COLO668 (cell line): ENCODE data around the gene AGO4.
"Not testable (repeated sequence)": the region's sequence is repeated elsewhere in the genome, so short reads cannot be mapped to it uniquely, and the experiment has no call there.

Experiments
- DNase-seq: peaks from one replicate; lab custom pipeline; 2025; ENCODE audit not compliant: unreplicated experiment; lab: John Stamatoyannopoulos, UW

AGO4 gene

GRCh38 chr1:35810096-35810881 lies 2.5 kb downstream of the AGO4 start:
- no peak for DNase-seq

GRCh38 chr1:35812754-35813153 lies 4.9 kb downstream of the AGO4 start:
- not testable (repeated sequence) for DNase-seq

- no peak for DNase-seq
These were observed 17.4 kb downstream of the AGO4 start for GRCh38 chr1:35825255-35825654.

- DNase-seq = no peak
These were observed 24.6 kb downstream of the AGO4 start for GRCh38 chr1:35832276-35832905.

- no peak for DNase-seq
These were observed 25.6 kb downstream of the AGO4 start for GRCh38 chr1:35833395-35833794.

GRCh38 chr1:35834218-35834617 lies 26.4 kb downstream of the AGO4 start:
- no peak for DNase-seq

- no peak for DNase-seq
These were observed 27.6 kb downstream of the AGO4 start for GRCh38 chr1:35835398-35835797.

- DNase-seq = no peak
These were observed 28.9 kb downstream of the AGO4 start for GRCh38 chr1:35836734-35837133.

GRCh38 chr1:35838693-35839245 lies 31.0 kb downstream of the AGO4 start:
- no peak for DNase-seq

GRCh38 chr1:35844826-35845225 lies 37.0 kb downstream of the AGO4 start:
- no peak for DNase-seq

- no peak for DNase-seq
These were observed 38.0 kb downstream of the AGO4 start for GRCh38 chr1:35845766-35846165.

GRCh38 chr1:35847935-35848565 lies 40.2 kb downstream of the AGO4 start:
- no peak for DNase-seq

GRCh38 chr1:35850051-35850450 lies 42.2 kb downstream of the AGO4 start:
- no peak for DNase-seq

GRCh38 chr1:35850716-35851115 lies 42.9 kb downstream of the AGO4 start:
- no peak for DNase-seq

- no peak for DNase-seq
These were observed 43.5 kb downstream of the AGO4 start for GRCh38 chr1:35851132-35851869.

GRCh38 chr1:35852241-35852640 lies 44.4 kb downstream of the AGO4 start:
- no peak for DNase-seq

GRCh38 chr1:35854989-35855700 lies 47.3 kb downstream of the AGO4 start:
- no peak for DNase-seq

- DNase-seq = no peak
These were observed 49.1 kb downstream of the AGO4 start for GRCh38 chr1:35856964-35857363.

GRCh38 chr1:35857830-35858229 lies 50.0 kb downstream of the AGO4 start:
- DNase-seq = no peak

- no peak for DNase-seq
These were observed 52.9 kb downstream of the AGO4 start for GRCh38 chr1:35860696-35861095.

GRCh38 chr1:35863136-35863535 lies 55.3 kb downstream of the AGO4 start:
- DNase-seq = no peak
